ENCODE results near the gene SEPTIN7. TPM values are rescaled to one million over a fixed set of nuclear protein-coding genes. Genes with fewer than 3 reads are reported as not detected.

The SEPTIN7 gene
- total RNA-seq, 1 donor from 2014 or later, result 339 TPM

DNA sequence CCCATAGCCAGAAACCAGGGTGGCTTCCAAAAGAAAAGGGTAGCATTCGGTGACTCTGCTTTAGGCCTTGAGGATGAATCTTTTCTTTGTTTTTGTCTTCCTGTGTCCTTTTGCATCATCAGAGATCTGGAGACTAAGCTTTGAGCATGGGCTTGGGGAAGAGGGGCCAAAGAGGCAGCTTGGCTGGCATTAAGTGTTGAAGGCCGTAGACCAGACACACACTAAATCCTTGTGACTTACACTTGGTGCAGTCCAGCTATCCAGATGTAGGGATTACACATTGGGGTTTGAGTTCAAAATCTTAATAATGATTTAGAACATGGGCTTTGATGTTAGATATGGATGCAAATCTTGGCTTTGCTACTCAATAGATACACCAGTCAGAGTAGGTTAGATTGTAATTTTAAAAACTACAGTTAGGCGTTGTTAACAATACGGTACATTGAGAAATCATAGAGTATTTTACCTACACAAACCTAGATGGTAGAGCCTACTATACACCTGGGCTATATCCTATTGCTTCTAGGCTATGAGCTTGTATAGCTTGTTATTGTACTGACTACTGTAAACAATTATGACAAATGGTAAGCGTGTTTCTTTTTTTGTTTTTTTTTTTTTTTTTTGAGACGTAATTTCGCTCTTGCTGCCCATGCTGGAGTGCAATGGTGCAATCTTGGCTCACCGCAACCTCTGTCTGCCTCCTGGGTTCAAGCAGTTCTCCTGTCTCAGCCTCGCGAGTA, 3.5 kb downstream of the SEPTIN7 start:
- no peak overlapping the region for H3K9ac ChIP-seq (ENCODE audit: low read length)
- H3K4me1 Mint-ChIP-seq (ENCODE audit: low read depth, unreplicated experiment), result peaks cover 28% of the 10 kb centered on the region
- H3K4me2 ChIP-seq (ENCODE audit: low read length), result peak overlapping the region; percentile 41
- no peak overlapping the region for H3K27ac Mint-ChIP-seq (ENCODE audit: unreplicated experiment)
- H3K79me2 ChIP-seq (ENCODE audit: insufficient read depth, low read length), result peaks cover 79% of the 10 kb centered on the region
- TF ChIP-seq, protein P1, sequence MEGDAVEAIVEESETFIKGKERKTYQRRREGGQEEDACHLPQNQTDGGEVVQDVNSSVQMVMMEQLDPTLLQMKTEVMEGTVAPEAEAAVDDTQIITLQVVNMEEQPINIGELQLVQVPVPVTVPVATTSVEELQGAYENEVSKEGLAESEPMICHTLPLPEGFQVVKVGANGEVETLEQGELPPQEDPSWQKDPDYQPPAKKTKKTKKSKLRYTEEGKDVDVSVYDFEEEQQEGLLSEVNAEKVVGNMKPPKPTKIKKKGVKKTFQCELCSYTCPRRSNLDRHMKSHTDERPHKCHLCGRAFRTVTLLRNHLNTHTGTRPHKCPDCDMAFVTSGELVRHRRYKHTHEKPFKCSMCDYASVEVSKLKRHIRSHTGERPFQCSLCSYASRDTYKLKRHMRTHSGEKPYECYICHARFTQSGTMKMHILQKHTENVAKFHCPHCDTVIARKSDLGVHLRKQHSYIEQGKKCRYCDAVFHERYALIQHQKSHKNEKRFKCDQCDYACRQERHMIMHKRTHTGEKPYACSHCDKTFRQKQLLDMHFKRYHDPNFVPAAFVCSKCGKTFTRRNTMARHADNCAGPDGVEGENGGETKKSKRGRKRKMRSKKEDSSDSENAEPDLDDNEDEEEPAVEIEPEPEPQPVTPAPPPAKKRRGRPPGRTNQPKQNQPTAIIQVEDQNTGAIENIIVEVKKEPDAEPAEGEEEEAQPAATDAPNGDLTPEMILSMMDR (IDR thresholded peaks at IDR 0.05; ENCODE audit: insufficient read depth, low read depth, low read length), result no peak
- TF ChIP-seq EZH2 (IDR thresholded peaks at IDR 0.05; ENCODE audit: insufficient read depth, low read length), result no peak
- H3K4me3 ChIP-seq (ENCODE audit: insufficient read depth, low read depth, low read length), result no peak overlapping the region
- FAIRE-seq (no peak), DNase-seq (ENCODE audit: low read depth) (no peak)
- peaks cover 18% of the 10 kb centered on the region for H3K4me1 ChIP-seq (ENCODE audit: insufficient read depth, low read length)
- H3K27me3 ChIP-seq (ENCODE audit: insufficient read depth, low read length), result no peaks in the 10 kb centered on the region
- H2AFZ ChIP-seq (ENCODE audit: low read depth, low read length), result no peak overlapping the region
- H3K27ac ChIP-seq (ENCODE audit: low read depth, low read length), result no peak overlapping the region
- no peaks in the 10 kb centered on the region for H3K36me3 Mint-ChIP-seq (ENCODE audit: low read depth, unreplicated experiment)
- H4K20me1 ChIP-seq (ENCODE audit: insufficient read depth, low read length), result peaks cover 73% of the 10 kb centered on the region
- H3K36me3 ChIP-seq (ENCODE audit: insufficient read depth, low read length), result no peaks in the 10 kb centered on the region
- H3K27me3 Mint-ChIP-seq (ENCODE audit: low read depth, unreplicated experiment), result no peaks in the 10 kb centered on the region
- no peaks in the 10 kb centered on the region for H3K9me3 Mint-ChIP-seq (ENCODE audit: unreplicated experiment)
- H3K4me3 Mint-ChIP-seq (ENCODE audit: unreplicated experiment), result peak overlapping the region; percentile 71
- H3K9me3 ChIP-seq (ENCODE audit: insufficient read depth, low read depth, low read length), result no peaks in the 10 kb centered on the region

- Histone ChIP-seq H3K9ac (ENCODE audit: low read length) (no peak overlapping the region), H3K9me3 (ENCODE audit: insufficient read depth, low read depth, low read length) (no peaks in the 10 kb centered on the region), H3K27me3 (ENCODE audit: insufficient read depth, low read length) (no peaks in the 10 kb centered on the region), H3K4me1 (ENCODE audit: insufficient read depth, low read length) (peaks cover 18% of the 10 kb centered on the region), H3K4me3 (ENCODE audit: insufficient read depth, low read depth, low read length) (no peak overlapping the region), H3K79me2 (ENCODE audit: insufficient read depth, low read length) (peaks cover 94% of the 10 kb centered on the region), H2AFZ (ENCODE audit: low read depth, low read length) (no peak overlapping the region), H4K20me1 (ENCODE audit: insufficient read depth, low read length) (peaks cover 88% of the 10 kb centered on the region), H3K4me2 (ENCODE audit: low read length) (no peak overlapping the region), H3K27ac (ENCODE audit: low read depth, low read length) (no peak overlapping the region), H3K36me3 (ENCODE audit: insufficient read depth, low read length) (no peaks in the 10 kb centered on the region)
- Mint-ChIP-seq H3K4me1 (ENCODE audit: low read depth, unreplicated experiment) (peaks cover 32% of the 10 kb centered on the region), H3K4me3 (ENCODE audit: unreplicated experiment) (no peak overlapping the region), H3K27ac (ENCODE audit: unreplicated experiment) (no peak overlapping the region), H3K27me3 (ENCODE audit: low read depth, unreplicated experiment) (no peaks in the 10 kb centered on the region), H3K9me3 (ENCODE audit: unreplicated experiment) (no peaks in the 10 kb centered on the region), H3K36me3 (ENCODE audit: low read depth, unreplicated experiment) (no peaks in the 10 kb centered on the region)
- DNase-seq (ENCODE audit: low read depth) (no peak), FAIRE-seq (no peak)
- TF ChIP-seq, protein P1 (IDR thresholded peaks at IDR 0.05; ENCODE audit: insufficient read depth, low read depth, low read length), result no peak
These were observed 5.0 kb downstream of the SEPTIN7 start for GRCh38 chr7:35805876-35806275.

DNA sequence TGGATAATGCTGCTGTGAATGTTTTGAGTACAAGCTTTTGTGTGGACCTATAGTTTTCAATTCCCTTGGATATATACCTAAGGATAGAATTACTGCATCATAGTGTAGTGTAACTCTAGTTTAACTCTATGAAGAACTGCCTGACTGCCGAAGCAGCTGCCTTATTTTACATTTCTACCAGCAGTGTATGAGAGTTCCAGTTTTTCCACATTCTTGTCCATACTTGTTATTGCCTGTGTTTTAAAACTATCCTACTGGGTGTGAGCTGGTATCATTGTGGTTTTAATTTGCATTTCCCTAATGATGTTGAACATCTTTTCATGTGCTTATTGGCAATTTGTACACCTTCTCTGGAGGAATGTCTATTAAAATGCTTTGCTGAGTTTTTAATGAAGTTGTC, 15.7 kb downstream of the SEPTIN7 start:
- Mint-ChIP-seq H3K27ac (ENCODE audit: unreplicated experiment) (no peak overlapping the region), H3K4me1 (ENCODE audit: low read depth, unreplicated experiment) (peaks cover 46% of the 10 kb centered on the region), H3K27me3 (ENCODE audit: low read depth, unreplicated experiment) (no peaks in the 10 kb centered on the region), H3K36me3 (ENCODE audit: low read depth, unreplicated experiment) (no peaks in the 10 kb centered on the region), H3K4me3 (ENCODE audit: unreplicated experiment) (no peak overlapping the region), H3K9me3 (ENCODE audit: unreplicated experiment) (no peaks in the 10 kb centered on the region)
- H3K79me2 ChIP-seq (ENCODE audit: insufficient read depth, low read length), result peaks cover 99% of the 10 kb centered on the region
- H3K36me3 ChIP-seq (ENCODE audit: insufficient read depth, low read length), result no peaks in the 10 kb centered on the region
- no peak overlapping the region for H3K4me3 ChIP-seq (ENCODE audit: insufficient read depth, low read depth, low read length)
- FAIRE-seq, result no peak
- no peaks in the 10 kb centered on the region for H3K4me1 ChIP-seq (ENCODE audit: insufficient read depth, low read length)
- H3K9ac ChIP-seq (ENCODE audit: low read length), result no peak overlapping the region
- DNase-seq (ENCODE audit: low read depth), result no peak
- H3K4me2 ChIP-seq (ENCODE audit: low read length), result no peak overlapping the region
- H4K20me1 ChIP-seq (ENCODE audit: insufficient read depth, low read length), result peaks cover 97% of the 10 kb centered on the region
- H2AFZ ChIP-seq (ENCODE audit: low read depth, low read length), result no peak overlapping the region
- H3K27ac ChIP-seq (ENCODE audit: low read depth, low read length), result no peak overlapping the region
- no peaks in the 10 kb centered on the region for H3K27me3 ChIP-seq (ENCODE audit: insufficient read depth, low read length)
- TF ChIP-seq, protein P1 (IDR thresholded peaks at IDR 0.05; ENCODE audit: insufficient read depth, low read depth, low read length), result no peak
- no peak for TF ChIP-seq EZH2 (IDR thresholded peaks at IDR 0.05; ENCODE audit: insufficient read depth, low read length)
- H3K9me3 ChIP-seq (ENCODE audit: insufficient read depth, low read depth, low read length), result no peaks in the 10 kb centered on the region

Data from astrocyte (in vitro differentiated cells and primary cell).